SK-N-SH (cell line): Measurements from ENCODE around the gene AHNAK2. TPM values are rescaled to one million over a fixed set of nuclear protein-coding genes. Genes with fewer than 3 reads are reported as not detected.
"Not testable (repeated sequence)": the region's sequence is repeated elsewhere in the genome, so short reads cannot be mapped to it uniquely, and the experiment has no call there.

ENCODE experiments used
- CTCF ChIA-PET: fragments of 300-600, 350-600 bp; formaldehyde crosslinking; extraction: SDS; loops from one replicate; lab custom pipeline; 2021; lab: Yijun Ruan, JAX
- POLR2A ChIA-PET: fragments of 350-600 bp; sonication (Branson Sonifier 250); formaldehyde crosslinking; extraction: SDS; loops from one replicate; lab custom pipeline; 2020; ENCODE audit warnings: antibody characterized with exemption, inconsistent platforms; lab: Yijun Ruan, JAX
- DNase-seq: peaks from one replicate; pipeline ENCODE4 v3.0.0; 2012
- H2AFZ ChIP-seq: fragments of 200-600 bp; sonication (generic); 2 replicates; pipeline ENCODE4 v1.8.1; 2016; ENCODE audit warnings: antibody characterized with exemption, mild to moderate bottlenecking, low read depth
- H3F3A ChIP-seq: fragments of 200-600 bp; sonication (generic); replicated peaks from 2 replicates; pipeline ENCODE3; 2016; ENCODE audit warnings: antibody characterized with exemption, mild to moderate bottlenecking; ENCODE audit not compliant: insufficient read depth
- H3K27ac ChIP-seq, 2 experiments: fragments of 200-500 bp in 1 of 2; fragments of 200-600 bp in 1 of 2; sonication (Bioruptor generic) in 1 of 2; sonication (generic), shearing (Covaris generic) in 1 of 2; 2 replicates each; pipeline versions ENCODE4 v1.5.1 to v1.6.1; 2014 to 2016; ENCODE audit warnings: low read depth in 2 of 2, inconsistent platforms in 1 of 2, low read length in 1 of 2, mild to moderate bottlenecking in 1 of 2, mixed read lengths in 1 of 2
- H3K27me3 ChIP-seq: fragments of 200-600 bp; sonication (generic), shearing (Covaris generic); 2 replicates; pipeline ENCODE4 v1.6.1; 2016; ENCODE audit warnings: mixed run types; ENCODE audit not compliant: insufficient read depth
- H3K36me3 ChIP-seq, 2 experiments: fragments of 200-500 bp in 1 of 2; fragments of 200-600 bp in 1 of 2; sonication (Bioruptor generic) in 1 of 2; sonication (generic) in 1 of 2; replicated peaks in 1 of 2; 2 replicates each; pipeline versions ENCODE3 to v1.5.1; 2014 to 2016; ENCODE audit warnings: low read length in 1 of 2, mild to moderate bottlenecking in 1 of 2; ENCODE audit not compliant: insufficient read depth in 2 of 2, control insufficient read depth in 1 of 2
- H3K4me1 ChIP-seq, 2 experiments: fragments of 200-500 bp in 1 of 2; fragments of 200-600 bp in 1 of 2; sonication (Bioruptor generic) in 1 of 2; sonication (generic), shearing (Covaris generic) in 1 of 2; 2 replicates each; pipeline versions ENCODE4 v1.5.1 to v1.6.1; 2014 to 2016; ENCODE audit warnings: low read depth in 1 of 2, low read length in 1 of 2, mixed run types in 1 of 2; ENCODE audit not compliant: insufficient read depth in 2 of 2, control insufficient read depth in 1 of 2
- H3K4me2 ChIP-seq: fragments of 200-600 bp; sonication (generic), shearing (Covaris generic); 2 replicates; pipeline ENCODE4 v1.6.1; 2017; ENCODE audit warnings: mixed run types
- H3K4me3 ChIP-seq, 2 experiments: fragments of 200-500 bp in 1 of 2; fragments of 200-600 bp in 1 of 2; sonication (Bioruptor generic) in 1 of 2; sonication (generic), shearing (Covaris generic) in 1 of 2; 2 replicates each; pipeline versions ENCODE4 v1.5.1 to v1.8.1; 2014 to 2016; ENCODE audit warnings: low read depth in 2 of 2, inconsistent platforms in 1 of 2, low read length in 1 of 2, mild to moderate bottlenecking in 1 of 2, mixed read lengths in 1 of 2, moderate library complexity in 1 of 2
- H3K79me2 ChIP-seq: fragments of 200-600 bp; sonication (generic); 2 replicates; pipeline ENCODE4 v1.8.1; 2017; ENCODE audit warnings: mild to moderate bottlenecking; ENCODE audit not compliant: insufficient read depth
- H3K9ac ChIP-seq: fragments of 200-600 bp; sonication (generic); 2 replicates; pipeline ENCODE4 v1.6.1; 2017; ENCODE audit warnings: mixed run types
- H3K9me2 ChIP-seq: fragments of 200-600 bp; sonication (generic); 2 replicates; pipeline ENCODE4 v1.6.1; 2017; ENCODE audit warnings: mixed run types
- H3K9me3 ChIP-seq: fragments of 200-600 bp; sonication (generic); 2 replicates; pipeline ENCODE4 v1.6.1; 2017; ENCODE audit warnings: mixed run types, mild to moderate bottlenecking, moderate library complexity
- H4K20me1 ChIP-seq: fragments of 200-600 bp; sonication (generic); 2 replicates; pipeline ENCODE4 v1.6.1; 2017; ENCODE audit warnings: mild to moderate bottlenecking, mixed run types; ENCODE audit not compliant: insufficient read depth
- ELF1 ChIP-seq: IDR thresholded peaks from 2 replicates; pipeline ENCODE4 v1.4.0; 2012
- EP300 ChIP-seq, 2 experiments: IDR thresholded peaks; 2 replicates each; pipeline versions ENCODE4 v1.4.0 to v1.6.1; 2012; ENCODE audit warnings: borderline replicate concordance in 1 of 2, low read depth in 1 of 2, low read length in 1 of 2
- FOSL2 ChIP-seq: IDR thresholded peaks from 2 replicates; pipeline ENCODE4 v1.4.0; 2012; ENCODE audit warnings: low read depth, mild to moderate bottlenecking, moderate library complexity, borderline replicate concordance
- FOXJ3 ChIP-seq: sonication (generic); formaldehyde crosslinking; IDR thresholded peaks from 2 replicates; pipeline ENCODE4 v1.5.1; 2020; ENCODE audit warnings: mild to moderate bottlenecking, missing genetic modification reagents
- GABPA ChIP-seq: IDR thresholded peaks from 2 replicates; pipeline ENCODE4 v1.4.0; 2012; ENCODE audit warnings: low read depth, mild to moderate bottlenecking
- MXI1 ChIP-seq: IDR thresholded peaks from 2 replicates; pipeline ENCODE4 v1.6.1; 2012; ENCODE audit warnings: mild to moderate bottlenecking, low read depth, low read length, improper control_type of control experiment
- POLR2AphosphoS5 ChIP-seq: IDR thresholded peaks from 2 replicates; pipeline ENCODE4 v1.6.1; 2012; ENCODE audit warnings: low read depth, low read length
- RFX5 ChIP-seq: IDR thresholded peaks from 2 replicates; pipeline ENCODE4 v1.6.1; 2012; ENCODE audit warnings: mild to moderate bottlenecking, improper control_type of control experiment, low read length
- TEAD4 ChIP-seq: IDR thresholded peaks from 2 replicates; pipeline ENCODE4 v1.4.0; 2012; ENCODE audit warnings: mild to moderate bottlenecking, borderline replicate concordance; ENCODE audit not compliant: insufficient read depth
- WGBS: methylation state at CpG from one replicate; pipeline ENCODE4 v1.1.6; 2017; ENCODE audit warnings: low lambda C conversion rate; 5-methylcytosine and 5-hydroxymethylcytosine counted together
- polyA plus RNA-seq, 3 experiments: library from polyadenylated mRNA; depleted of rRNA; stranded (reverse); fragments of >200 nt; gene quantifications; 2 replicates each; pipeline ENCODE4 v1.2.3, GENCODE V29; 2012
- TF ChIP-seq, protein P1 (sequence below): IDR thresholded peaks from 2 replicates; pipeline ENCODE4 v1.4.0; 2012; ENCODE audit warnings: low read depth
- TF ChIP-seq, protein P2 (sequence below): IDR thresholded peaks from 2 replicates; pipeline ENCODE4 v1.6.1; 2012; ENCODE audit warnings: mild to moderate bottlenecking, low read depth, low read length, moderate library complexity
- TF ChIP-seq, protein P3 (sequence below): fragments of 200-600 bp; sonication (generic); IDR thresholded peaks from 2 replicates; pipeline ENCODE4 v1.6.1; 2017; ENCODE audit warnings: antibody characterized with exemption, mild to moderate bottlenecking, moderate library complexity

Gene AHNAK2
- polyA plus RNA-seq, 1 of the 3 experiments (the other 2 are of a cell fraction) = 33.5 TPM

DNA sequence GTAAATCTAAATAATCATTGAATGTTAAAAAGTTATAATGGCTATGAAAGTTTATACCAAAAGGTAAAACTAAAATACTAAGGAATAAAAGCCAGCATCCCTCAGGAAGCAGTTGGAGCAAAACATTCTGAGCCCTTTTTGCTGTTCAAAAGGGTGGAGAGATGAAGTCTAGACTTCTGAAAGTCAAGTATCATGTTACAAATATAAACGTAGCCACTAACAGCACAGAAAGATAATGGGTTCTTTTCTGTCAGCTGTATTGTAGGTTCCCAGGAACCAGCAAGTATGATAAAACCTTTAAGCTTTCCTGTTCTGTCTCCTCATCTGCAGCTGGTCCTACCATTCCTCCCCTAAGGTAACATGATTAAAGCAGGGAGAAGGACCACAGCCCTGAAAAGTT lies 69.9 kb downstream of the AHNAK2 start:
- no peaks in the 10 kb centered on the region for H3K9me3 ChIP-seq
- TF ChIP-seq, protein P1, sequence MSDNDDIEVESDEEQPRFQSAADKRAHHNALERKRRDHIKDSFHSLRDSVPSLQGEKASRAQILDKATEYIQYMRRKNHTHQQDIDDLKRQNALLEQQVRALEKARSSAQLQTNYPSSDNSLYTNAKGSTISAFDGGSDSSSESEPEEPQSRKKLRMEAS = no peak
- TF ChIP-seq POLR2AphosphoS5 = no peak
- TF ChIP-seq FOXJ3 (CRISPR knock-in tag) = no peak
- TF ChIP-seq, protein P2, sequence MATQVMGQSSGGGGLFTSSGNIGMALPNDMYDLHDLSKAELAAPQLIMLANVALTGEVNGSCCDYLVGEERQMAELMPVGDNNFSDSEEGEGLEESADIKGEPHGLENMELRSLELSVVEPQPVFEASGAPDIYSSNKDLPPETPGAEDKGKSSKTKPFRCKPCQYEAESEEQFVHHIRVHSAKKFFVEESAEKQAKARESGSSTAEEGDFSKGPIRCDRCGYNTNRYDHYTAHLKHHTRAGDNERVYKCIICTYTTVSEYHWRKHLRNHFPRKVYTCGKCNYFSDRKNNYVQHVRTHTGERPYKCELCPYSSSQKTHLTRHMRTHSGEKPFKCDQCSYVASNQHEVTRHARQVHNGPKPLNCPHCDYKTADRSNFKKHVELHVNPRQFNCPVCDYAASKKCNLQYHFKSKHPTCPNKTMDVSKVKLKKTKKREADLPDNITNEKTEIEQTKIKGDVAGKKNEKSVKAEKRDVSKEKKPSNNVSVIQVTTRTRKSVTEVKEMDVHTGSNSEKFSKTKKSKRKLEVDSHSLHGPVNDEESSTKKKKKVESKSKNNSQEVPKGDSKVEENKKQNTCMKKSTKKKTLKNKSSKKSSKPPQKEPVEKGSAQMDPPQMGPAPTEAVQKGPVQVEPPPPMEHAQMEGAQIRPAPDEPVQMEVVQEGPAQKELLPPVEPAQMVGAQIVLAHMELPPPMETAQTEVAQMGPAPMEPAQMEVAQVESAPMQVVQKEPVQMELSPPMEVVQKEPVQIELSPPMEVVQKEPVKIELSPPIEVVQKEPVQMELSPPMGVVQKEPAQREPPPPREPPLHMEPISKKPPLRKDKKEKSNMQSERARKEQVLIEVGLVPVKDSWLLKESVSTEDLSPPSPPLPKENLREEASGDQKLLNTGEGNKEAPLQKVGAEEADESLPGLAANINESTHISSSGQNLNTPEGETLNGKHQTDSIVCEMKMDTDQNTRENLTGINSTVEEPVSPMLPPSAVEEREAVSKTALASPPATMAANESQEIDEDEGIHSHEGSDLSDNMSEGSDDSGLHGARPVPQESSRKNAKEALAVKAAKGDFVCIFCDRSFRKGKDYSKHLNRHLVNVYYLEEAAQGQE = no peak
- TF ChIP-seq, protein P3, sequence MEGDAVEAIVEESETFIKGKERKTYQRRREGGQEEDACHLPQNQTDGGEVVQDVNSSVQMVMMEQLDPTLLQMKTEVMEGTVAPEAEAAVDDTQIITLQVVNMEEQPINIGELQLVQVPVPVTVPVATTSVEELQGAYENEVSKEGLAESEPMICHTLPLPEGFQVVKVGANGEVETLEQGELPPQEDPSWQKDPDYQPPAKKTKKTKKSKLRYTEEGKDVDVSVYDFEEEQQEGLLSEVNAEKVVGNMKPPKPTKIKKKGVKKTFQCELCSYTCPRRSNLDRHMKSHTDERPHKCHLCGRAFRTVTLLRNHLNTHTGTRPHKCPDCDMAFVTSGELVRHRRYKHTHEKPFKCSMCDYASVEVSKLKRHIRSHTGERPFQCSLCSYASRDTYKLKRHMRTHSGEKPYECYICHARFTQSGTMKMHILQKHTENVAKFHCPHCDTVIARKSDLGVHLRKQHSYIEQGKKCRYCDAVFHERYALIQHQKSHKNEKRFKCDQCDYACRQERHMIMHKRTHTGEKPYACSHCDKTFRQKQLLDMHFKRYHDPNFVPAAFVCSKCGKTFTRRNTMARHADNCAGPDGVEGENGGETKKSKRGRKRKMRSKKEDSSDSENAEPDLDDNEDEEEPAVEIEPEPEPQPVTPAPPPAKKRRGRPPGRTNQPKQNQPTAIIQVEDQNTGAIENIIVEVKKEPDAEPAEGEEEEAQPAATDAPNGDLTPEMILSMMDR = no peak
- no peak for TF ChIP-seq MXI1
- TF ChIP-seq TEAD4 = no peak
- TF ChIP-seq EP300 (IDR thresholded peaks at IDR 0.05; ENCODE audit: borderline replicate concordance in 1 of 2, low read depth in 1 of 2, low read length in 1 of 2) = no peak
- TF ChIP-seq FOSL2 = no peak
- TF ChIP-seq RFX5 = no peak
- TF ChIP-seq GABPA = no peak
- no peak for TF ChIP-seq ELF1
- no peak overlapping the region for H3K27ac ChIP-seq
- H3K9me2 ChIP-seq = no peaks in the 10 kb centered on the region
- no peak for DNase-seq
- WGBS = 0% methylated on average over 1 of the region's 1 CpG
- no peaks in the 10 kb centered on the region for H3F3A ChIP-seq
- no peaks in the 10 kb centered on the region for H3K4me1 ChIP-seq
- no peak overlapping the region for H2AFZ ChIP-seq
- ChIA-PET CTCF (interaction anchor here (1.0 to 1.5 kb wide), 3 partner anchors 13 to 181 kb away, joined by 3 to 4 read pairs (median 3); no protein-coding TSS in a partner anchor), POLR2A (no interaction called here)
- H3K79me2 ChIP-seq = no peaks in the 10 kb centered on the region
- H4K20me1 ChIP-seq = no peaks in the 10 kb centered on the region
- no peak overlapping the region for H3K4me2 ChIP-seq
- H3K27me3 ChIP-seq = peaks cover 14% of the 10 kb centered on the region; the same call in 1 of the 2 replicates
- no peak overlapping the region for H3K4me3 ChIP-seq
- H3K36me3 ChIP-seq = no peaks in the 10 kb centered on the region
- H3K9ac ChIP-seq = no peak overlapping the region

DNA sequence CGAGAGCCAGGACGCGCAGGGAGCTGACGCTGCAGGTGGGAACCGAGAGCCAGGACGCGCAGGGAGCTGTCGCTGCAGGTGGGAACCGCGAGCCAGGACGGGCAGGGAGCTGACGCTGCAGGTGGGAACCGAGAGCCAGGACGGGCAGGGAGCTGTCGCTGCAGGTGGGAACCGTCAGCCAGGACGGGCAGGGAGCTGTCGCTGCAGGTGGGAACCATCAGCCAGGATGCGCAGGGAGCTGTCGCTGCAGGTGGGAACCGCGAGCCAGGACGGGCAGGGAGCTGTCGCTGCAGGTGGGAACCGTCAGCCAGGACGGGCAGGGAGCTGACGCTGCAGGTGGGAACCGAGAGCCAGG lies 72.6 kb downstream of the AHNAK2 start:
- not testable (repeated sequence) for DNase-seq, H3K9me3 ChIP-seq, H3K4me2 ChIP-seq, H3K4me3 ChIP-seq, H3K9ac ChIP-seq, H3K4me1 ChIP-seq, H3K79me2 ChIP-seq, H3K9me2 ChIP-seq, H3K27ac ChIP-seq, H2AFZ ChIP-seq, H3F3A ChIP-seq, H4K20me1 ChIP-seq, H3K36me3 ChIP-seq
- CTCF ChIA-PET = interaction anchor here (1.3 to 1.7 kb wide), 2 partner anchors 10 to 70 kb away, joined by 3 to 7 read pairs; no protein-coding TSS in a partner anchor
- H3K27me3 ChIP-seq = peaks cover 14% of the 10 kb centered on the region; the same call in 1 of the 2 replicates
- POLR2A ChIA-PET = interaction anchor here (0.6 kb wide), 1 partner anchor 106 kb away, joined by 3 read pairs; no protein-coding TSS in a partner anchor
- WGBS = 29% methylated on average over 24 of the region's 28 CpGs

DNA sequence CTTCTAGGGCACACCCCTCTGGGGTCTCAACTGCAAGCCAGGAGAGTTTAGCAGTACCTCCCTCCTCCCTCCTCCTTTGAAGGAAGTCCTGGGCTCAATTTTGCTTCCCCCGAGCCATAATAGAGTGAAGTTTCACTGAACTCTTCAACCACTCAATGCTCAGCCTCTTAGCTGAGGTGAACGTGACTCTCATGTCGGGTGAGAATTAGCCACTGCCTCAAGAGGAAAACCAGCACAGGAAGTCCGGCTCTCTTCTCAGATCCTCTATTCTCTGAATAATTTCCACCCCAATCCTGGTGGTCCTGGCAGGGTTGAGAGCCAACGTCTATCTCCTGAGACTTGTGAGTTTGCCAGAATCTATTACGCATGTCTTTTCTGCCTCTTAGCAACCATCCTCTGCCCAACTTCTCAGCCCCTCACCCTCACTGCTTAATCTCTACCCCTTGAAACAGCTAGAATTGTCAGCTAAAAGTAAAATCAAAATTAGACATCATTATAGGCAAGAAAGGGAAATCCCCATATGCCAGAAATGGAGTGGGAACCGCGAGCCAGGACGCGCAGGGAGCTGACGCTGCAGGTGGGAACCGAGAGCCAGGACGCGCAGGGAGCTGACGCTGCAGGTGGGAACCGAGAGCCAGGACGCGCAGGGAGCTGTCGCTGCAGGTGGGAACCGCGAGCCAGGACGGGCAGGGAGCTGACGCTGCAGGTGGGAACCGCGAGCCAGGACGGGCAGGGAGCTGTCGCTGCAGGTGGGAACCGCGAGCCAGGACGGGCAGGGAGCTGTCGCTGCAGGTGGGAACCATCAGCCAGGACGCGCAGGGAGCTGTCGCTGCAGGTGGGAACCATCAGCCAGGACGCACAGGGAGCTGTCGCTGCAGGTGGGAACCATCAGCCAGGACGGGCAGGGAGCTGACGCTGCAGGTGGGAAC lies 73.3 kb downstream of the AHNAK2 start:
- H3K9me2 ChIP-seq, DNase-seq, H3K4me2 ChIP-seq, H3K79me2 ChIP-seq, H2AFZ ChIP-seq, H3K4me1 ChIP-seq, H4K20me1 ChIP-seq, H3K9ac ChIP-seq, H3F3A ChIP-seq, H3K9me3 ChIP-seq, H3K27ac ChIP-seq, H3K36me3 ChIP-seq, H3K4me3 ChIP-seq: not testable (repeated sequence)
- ChIA-PET CTCF (interaction anchor here (0.7 to 1.7 kb wide), 3 partner anchors 9 to 79 kb away, joined by 3 to 7 read pairs (median 4); no protein-coding TSS in a partner anchor), POLR2A (interaction anchor here (0.6 kb wide), 1 partner anchor 107 kb away, joined by 3 read pairs; no protein-coding TSS in a partner anchor)
- peaks cover 14% of the 10 kb centered on the region; the same call in 1 of the 2 replicates for H3K27me3 ChIP-seq
- 17% methylated on average over 30 of the region's 38 CpGs for WGBS
